Rectal smooth muscle tissue (tissue), 1 donor: ENCODE data around the gene ANKRD55.
"Not testable (repeated sequence)": the region's sequence is repeated elsewhere in the genome, so short reads cannot be mapped to it uniquely, and the experiment has no call there.

Experiments used
- H3K27ac ChIP-seq: one replicate; pipeline ENCODE4 v1.7.0; 2013; ENCODE audit warnings: low read depth, low read length, inconsistent platforms
- H3K27me3 ChIP-seq: one replicate; pipeline ENCODE4 v1.7.0; 2013; ENCODE audit warnings: low read length; ENCODE audit not compliant: control insufficient read depth, insufficient read depth
- H3K36me3 ChIP-seq: one replicate; pipeline ENCODE4 v1.7.0; 2013; ENCODE audit warnings: low read length; ENCODE audit not compliant: control insufficient read depth, insufficient read depth
- H3K4me1 ChIP-seq: one replicate; pipeline ENCODE4 v1.7.0; 2013; ENCODE audit warnings: low read length; ENCODE audit not compliant: control insufficient read depth, insufficient read depth
- H3K4me3 ChIP-seq: one replicate; pipeline ENCODE4 v1.7.0; 2013; ENCODE audit warnings: low read length
- H3K9ac ChIP-seq: one replicate; pipeline ENCODE4 v1.7.0; 2013; ENCODE audit warnings: low read length

The ANKRD55 gene

DNA sequence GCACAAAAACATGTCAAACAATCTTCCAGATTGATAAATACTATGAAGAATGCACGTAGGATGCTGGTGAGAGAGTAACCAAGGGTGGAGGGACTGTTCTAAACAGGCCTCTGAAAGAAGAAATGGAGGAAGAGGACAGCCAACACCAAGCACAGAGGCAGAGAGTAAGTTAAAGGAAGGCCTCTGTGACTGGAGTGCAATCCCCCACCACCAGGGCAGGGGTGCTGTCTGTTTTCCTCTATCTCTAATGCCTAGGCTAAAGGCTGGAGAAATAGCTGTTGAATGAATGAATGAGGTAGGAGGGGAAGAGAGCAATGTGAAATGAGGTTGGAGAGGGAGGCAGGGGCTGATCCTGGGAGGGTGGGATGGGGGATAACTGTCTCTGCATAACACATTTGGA is 88.9 kb downstream of the ANKRD55 start:
- Histone ChIP-seq H3K4me1 (no peaks in the 10 kb centered on the region), H3K27me3 (no peaks in the 10 kb centered on the region), H3K27ac (no peak overlapping the region), H3K9ac (no peak overlapping the region), H3K36me3 (no peaks in the 10 kb centered on the region), H3K4me3 (no peak overlapping the region)

DNA sequence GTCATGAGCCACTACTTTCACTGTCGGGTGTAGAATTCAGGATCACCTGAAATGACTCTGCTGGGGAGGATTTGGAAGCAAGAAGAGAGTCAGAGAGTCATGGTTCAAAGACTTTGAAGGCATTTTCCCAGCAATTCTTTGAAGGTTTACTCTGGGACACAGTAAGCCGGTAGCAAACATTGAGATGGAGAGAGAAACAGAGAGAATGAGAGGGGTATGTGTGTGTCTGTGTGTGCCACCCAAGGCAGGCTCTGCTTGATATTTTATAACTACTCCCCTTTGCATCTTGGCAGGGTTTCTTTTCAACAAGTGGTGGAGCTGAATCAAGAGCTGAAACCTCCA is 89.8 kb downstream of the ANKRD55 start:
- H3K27ac ChIP-seq: no peak overlapping the region

DNA sequence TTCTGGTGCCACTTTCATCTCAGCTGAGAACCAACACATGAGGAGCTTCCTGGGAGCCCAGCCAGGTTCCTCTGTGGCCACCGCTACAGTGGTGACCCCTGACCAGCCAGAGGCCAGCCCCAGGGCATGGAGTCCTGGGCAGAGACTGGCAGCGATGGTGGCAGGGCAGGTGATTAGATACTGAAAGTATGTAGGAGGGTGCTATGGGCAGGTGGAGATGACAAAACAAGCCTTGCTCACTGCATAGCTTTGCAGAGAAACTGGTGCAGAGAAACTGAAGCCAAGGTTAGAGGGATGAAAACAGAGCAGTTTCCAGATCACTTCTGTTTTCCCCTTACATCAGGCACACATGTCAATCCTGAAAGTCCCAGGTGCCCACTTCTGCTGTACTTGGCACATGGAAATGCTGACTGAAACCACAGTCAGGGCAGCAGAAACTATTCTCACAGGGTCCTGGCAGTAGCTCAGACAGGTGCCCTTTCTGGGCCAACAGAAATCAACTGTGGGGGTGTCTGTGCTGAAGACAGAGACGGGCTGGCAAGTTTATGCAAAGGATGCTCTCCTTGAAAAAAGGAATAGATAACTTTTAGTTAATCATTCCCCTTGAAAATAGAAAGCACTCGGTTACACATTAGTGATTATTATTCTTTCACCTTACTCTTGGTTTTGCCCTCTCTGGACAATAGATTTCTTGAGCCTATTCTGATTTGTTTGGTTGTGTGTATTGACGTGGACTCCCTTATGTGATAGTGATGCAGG is 90.3 kb downstream of the ANKRD55 start:
- no peaks in the 10 kb centered on the region for H3K4me1 ChIP-seq
- H3K4me3 ChIP-seq: no peak overlapping the region
- no peak overlapping the region for H3K9ac ChIP-seq
- H3K27me3 ChIP-seq: no peaks in the 10 kb centered on the region
- no peak overlapping the region for H3K27ac ChIP-seq
- no peaks in the 10 kb centered on the region for H3K36me3 ChIP-seq

More for the DNA sequence above, 89.8 kb downstream of the ANKRD55 start:
- Histone ChIP-seq H3K36me3 (no peaks in the 10 kb centered on the region), H3K9ac (no peak overlapping the region), H3K4me3 (no peak overlapping the region), H3K27me3 (no peaks in the 10 kb centered on the region), H3K4me1 (no peaks in the 10 kb centered on the region)

DNA sequence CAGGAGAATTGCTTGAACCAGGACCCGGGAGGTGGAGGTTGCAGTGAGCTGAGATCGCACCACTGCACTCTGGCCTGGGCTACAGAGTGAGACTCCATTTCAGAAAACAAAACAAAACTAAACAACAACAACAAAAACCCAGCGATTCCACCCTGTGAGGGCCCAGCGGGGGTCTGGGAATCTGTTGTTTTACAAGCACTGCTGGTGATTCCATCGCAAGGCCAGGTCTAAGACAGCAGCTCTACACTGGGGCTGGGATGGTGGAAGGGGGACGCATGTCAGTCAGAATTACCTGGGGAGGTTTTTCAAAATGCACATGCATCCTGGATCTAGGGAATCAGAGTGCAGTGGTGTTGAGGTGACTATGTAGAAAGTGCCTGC is 90.9 kb downstream of the ANKRD55 start:
- no peaks in the 10 kb centered on the region for H3K36me3 ChIP-seq
- no peaks in the 10 kb centered on the region for H3K27me3 ChIP-seq
- no peak overlapping the region for H3K4me3 ChIP-seq
- H3K27ac ChIP-seq: no peak overlapping the region
- H3K4me1 ChIP-seq: no peaks in the 10 kb centered on the region
- no peak overlapping the region for H3K9ac ChIP-seq

- no peak overlapping the region for H3K27ac ChIP-seq
- H3K4me1 ChIP-seq: no peaks in the 10 kb centered on the region
- no peak overlapping the region for H3K9ac ChIP-seq
- H3K36me3 ChIP-seq: no peaks in the 10 kb centered on the region
- no peaks in the 10 kb centered on the region for H3K27me3 ChIP-seq
- no peak overlapping the region for H3K4me3 ChIP-seq
Observed at GRCh38 chr5:56140073-56140472, 93.1 kb downstream of the ANKRD55 start.

DNA sequence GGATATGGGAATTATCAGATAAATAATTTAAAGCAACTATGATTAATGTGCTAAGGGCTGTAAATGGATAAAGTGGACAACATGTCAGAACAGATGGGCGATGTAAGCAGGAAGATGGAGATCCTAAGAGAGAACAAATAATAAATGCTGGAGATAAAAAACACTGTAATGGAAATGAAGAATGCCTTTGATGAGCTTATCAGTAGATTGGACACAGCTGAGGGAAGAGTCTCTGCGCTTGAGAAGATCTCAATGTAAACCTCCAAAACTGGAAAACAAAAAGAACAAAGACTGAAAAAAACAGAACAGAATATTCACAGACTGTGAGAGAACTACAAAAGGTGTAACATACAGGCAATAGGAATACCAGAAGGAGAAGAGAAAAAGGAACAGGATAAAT is 102.5 kb downstream of the ANKRD55 start:
- Histone ChIP-seq H3K27me3 (no peaks in the 10 kb centered on the region), H3K27ac (no peak overlapping the region), H3K36me3 (no peaks in the 10 kb centered on the region), H3K4me1 (no peaks in the 10 kb centered on the region), H3K4me3 (no peak overlapping the region), H3K9ac (no peak overlapping the region)

- Histone ChIP-seq H3K4me1 (no peaks in the 10 kb centered on the region), H3K36me3 (no peaks in the 10 kb centered on the region), H3K27me3 (no peaks in the 10 kb centered on the region), H3K4me3 (no peak overlapping the region), H3K9ac (no peak overlapping the region), H3K27ac (no peak overlapping the region)
Observed at GRCh38 chr5:56129288-56129687, 103.8 kb downstream of the ANKRD55 start.

DNA sequence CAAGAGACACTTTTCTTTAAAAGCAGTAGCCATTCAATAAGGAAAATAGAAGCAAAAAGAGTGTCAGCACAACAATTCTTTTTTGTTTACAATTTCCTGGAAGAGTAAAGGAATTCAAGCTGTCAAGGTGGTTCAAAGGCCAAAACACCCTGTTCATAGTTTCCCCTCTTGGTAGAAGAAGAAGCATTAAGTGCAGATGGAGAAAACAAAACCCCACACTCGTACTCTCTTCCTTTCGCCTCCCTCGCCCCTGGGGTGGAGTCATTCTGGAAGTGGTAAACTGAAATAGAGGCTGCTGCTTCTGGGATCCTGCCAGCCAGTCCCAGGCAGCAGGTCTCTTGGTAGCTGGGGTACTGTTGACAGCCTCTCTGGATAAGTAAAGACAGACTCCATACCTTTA is 105.0 kb downstream of the ANKRD55 start:
- Histone ChIP-seq H3K27ac (no peak overlapping the region), H3K36me3 (no peaks in the 10 kb centered on the region), H3K4me3 (no peak overlapping the region), H3K27me3 (no peaks in the 10 kb centered on the region), H3K9ac (no peak overlapping the region), H3K4me1 (peaks cover 6% of the 10 kb centered on the region)

DNA sequence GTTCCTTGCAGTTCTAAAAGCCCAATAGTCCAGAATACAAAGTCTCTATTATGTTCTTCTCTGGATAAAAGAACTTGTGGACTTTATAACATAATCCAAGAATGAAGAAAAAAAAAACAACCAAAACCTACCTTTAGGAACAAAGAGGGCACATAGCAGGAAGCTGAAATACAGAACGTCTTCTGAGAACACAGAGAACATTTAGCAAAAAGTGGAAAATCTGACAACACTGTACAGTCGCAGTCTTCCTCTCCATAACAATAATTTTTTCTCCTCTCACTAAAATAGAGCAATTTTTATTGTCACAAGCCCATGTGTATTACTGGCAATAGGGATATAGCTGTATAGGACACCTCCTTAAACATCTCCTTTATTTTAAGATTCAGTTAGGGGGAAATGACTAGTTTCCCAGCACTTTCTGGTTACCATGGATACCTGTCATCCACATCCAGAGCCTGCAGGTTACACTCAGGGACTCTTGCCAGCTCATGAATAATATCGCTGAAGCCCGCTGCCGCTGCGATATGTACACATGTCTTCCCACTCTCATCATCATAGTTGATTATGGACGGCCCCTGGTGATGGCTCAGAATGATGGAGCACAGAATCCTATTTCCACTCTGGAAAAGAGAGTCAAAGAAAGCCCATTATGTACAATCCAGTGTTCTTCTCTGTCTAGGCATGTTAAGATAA is 106.5 kb downstream of the ANKRD55 start:
- no peaks in the 10 kb centered on the region for H3K36me3 ChIP-seq
- no peak overlapping the region for H3K4me3 ChIP-seq
- H3K27ac ChIP-seq: no peak overlapping the region
- H3K27me3 ChIP-seq: no peaks in the 10 kb centered on the region
- peaks cover 6% of the 10 kb centered on the region for H3K4me1 ChIP-seq
- no peak overlapping the region for H3K9ac ChIP-seq

DNA sequence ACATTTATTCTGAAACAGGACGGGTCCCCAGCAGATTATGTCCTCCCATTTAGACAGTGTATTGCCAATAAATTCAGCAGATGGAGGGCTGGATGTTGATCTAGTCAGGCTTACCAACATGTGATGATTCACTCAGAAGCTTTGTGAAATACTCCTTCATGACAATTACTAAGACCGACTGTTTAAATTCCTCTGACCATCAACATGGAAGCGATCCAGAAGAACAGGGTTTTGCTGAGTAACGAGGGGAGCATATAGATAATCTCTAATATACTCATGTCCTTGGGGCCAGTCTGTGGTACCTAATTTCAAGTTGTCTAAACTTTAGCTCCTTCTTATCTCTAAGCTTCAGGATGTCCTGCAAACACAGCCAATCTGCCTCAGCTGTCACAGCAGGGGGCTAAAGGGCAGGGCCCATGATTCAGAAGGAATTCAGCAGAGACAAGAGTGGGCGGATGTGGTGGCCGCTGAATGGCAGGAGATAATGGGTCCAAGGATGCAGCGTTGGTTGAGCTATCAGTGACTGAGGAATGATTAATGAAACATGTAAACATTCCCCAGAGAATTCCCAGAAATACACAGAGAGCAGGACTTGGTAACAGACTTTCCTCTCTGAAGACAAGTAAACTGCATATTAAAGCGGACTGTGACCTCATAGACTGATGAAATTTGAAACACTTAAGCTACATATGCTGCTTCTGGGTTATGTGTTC is 109.4 kb downstream of the ANKRD55 start:
- H3K27ac ChIP-seq: no peak overlapping the region

DNA sequence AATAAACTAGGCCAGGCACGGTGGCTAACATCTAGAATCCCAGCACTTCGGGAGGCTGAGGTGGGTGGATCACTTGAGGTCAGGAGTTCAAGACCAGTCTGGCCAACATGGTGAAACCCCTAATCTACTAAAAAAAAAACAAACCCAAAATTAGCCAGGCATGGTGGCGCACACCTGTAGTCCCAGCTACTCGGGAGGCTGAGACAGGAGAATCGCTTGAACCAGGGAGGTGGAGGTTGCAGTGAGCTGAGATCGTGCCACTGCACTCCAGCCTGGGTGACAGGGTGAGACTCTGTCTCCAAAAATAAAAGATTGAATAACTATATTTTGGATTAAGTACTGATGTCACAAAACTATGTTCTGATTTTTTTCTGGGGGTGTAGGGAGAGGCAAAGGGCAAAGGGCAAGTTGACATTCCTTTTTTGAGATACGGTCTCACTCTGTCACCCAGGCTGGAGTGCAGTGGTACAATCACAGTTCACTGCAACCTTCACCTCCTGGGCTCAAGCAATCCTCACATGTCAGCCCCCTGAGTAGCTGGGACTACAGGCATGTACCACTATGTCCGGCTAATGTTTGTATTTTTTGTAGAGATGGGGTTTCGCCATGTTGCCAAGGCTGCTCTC is 110.7 kb downstream of the ANKRD55 start:
- H3K36me3 ChIP-seq, H3K4me1 ChIP-seq, H3K27ac ChIP-seq, H3K4me3 ChIP-seq, H3K9ac ChIP-seq, H3K27me3 ChIP-seq: not testable (repeated sequence)

More for the DNA sequence above, 109.4 kb downstream of the ANKRD55 start:
- no peak overlapping the region for H3K4me3 ChIP-seq
- no peaks in the 10 kb centered on the region for H3K36me3 ChIP-seq
- H3K27me3 ChIP-seq: no peaks in the 10 kb centered on the region
- H3K4me1 ChIP-seq: peaks cover 6% of the 10 kb centered on the region
- H3K9ac ChIP-seq: no peak overlapping the region

DNA sequence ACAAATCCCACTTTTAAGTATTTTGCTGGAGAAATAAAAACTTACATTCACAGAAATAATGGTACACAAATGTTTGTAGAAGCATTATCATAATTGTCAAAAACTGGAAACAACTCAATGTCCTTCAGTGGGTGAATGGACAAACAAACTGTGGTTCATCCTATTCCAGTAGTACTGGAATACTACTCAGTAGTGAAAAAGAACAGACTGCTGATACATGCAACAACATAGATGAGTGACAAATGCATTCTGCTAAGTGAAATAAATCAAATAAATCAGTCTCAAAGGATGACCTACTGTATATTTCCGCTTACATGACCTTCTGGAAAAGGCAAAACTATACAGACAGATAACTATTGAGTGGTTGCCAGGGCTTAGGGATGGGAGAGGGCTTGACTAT is 114.1 kb downstream of the ANKRD55 start:
- Histone ChIP-seq H3K36me3 (no peaks in the 10 kb centered on the region), H3K4me1 (peaks cover 4% of the 10 kb centered on the region), H3K27me3 (no peaks in the 10 kb centered on the region), H3K9ac (no peak overlapping the region), H3K4me3 (no peak overlapping the region), H3K27ac (no peak overlapping the region)
